Measurements from ENCODE around the gene CSRNP3.

The CSRNP3 gene

GRCh38 chr2:165637396-165637795 lies 167.9 kb downstream of the CSRNP3 start:
- TF ChIP-seq POLR2AphosphoS5 (IDR thresholded peaks at IDR 0.05; ENCODE audit: low read depth, low read length) (no peak), SIN3A (IDR thresholded peaks at IDR 0.05; ENCODE audit: borderline replicate concordance, insufficient read depth, low read length) (no peak), FOXP2 (optimal IDR thresholded peaks at IDR 0.05; ENCODE audit: borderline replicate concordance, extremely low read depth, extremely low read length, insufficient read depth) (no peak), REST (IDR thresholded peaks at IDR 0.05; ENCODE audit: insufficient read depth in 1 of 2, low read depth in 2 of 2, low read length in 2 of 2) (no peak), TAF1 (IDR thresholded peaks at IDR 0.05; ENCODE audit: borderline replicate concordance, insufficient read depth, low read length) (no peak)

DNA sequence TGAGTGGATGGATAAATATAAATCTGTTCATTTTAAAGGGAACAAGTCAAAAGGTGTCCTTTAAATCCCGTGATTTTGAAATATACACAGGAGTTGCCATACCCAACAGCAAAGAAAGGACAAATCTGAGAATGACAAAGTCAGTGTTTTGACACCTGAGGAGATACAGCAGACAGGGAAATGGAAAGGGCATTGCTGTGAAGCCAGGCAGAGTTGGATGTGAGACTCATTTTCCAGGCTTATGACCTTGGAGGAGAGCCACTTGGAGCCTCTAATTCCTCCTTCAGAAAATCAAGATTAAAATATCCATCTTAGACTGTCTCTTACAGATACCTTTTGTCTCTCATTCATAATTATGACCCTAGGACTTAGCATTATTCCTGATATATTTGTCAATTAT lies 170.0 kb downstream of the CSRNP3 start:
- no peak for TF ChIP-seq REST (IDR thresholded peaks at IDR 0.05; ENCODE audit: insufficient read depth in 1 of 2, low read depth in 2 of 2, low read length in 2 of 2)
- no peak for TF ChIP-seq SIN3A (IDR thresholded peaks at IDR 0.05; ENCODE audit: borderline replicate concordance, insufficient read depth, low read length)
- TF ChIP-seq TAF1 (IDR thresholded peaks at IDR 0.05; ENCODE audit: borderline replicate concordance, insufficient read depth, low read length): no peak
- TF ChIP-seq FOXP2 (optimal IDR thresholded peaks at IDR 0.05; ENCODE audit: borderline replicate concordance, extremely low read depth, extremely low read length, insufficient read depth): no peak
- TF ChIP-seq POLR2AphosphoS5 (IDR thresholded peaks at IDR 0.05; ENCODE audit: low read depth, low read length): no peak

- TF ChIP-seq TAF1 (IDR thresholded peaks at IDR 0.05; ENCODE audit: borderline replicate concordance, insufficient read depth, low read length): no peak
- TF ChIP-seq FOXP2 (optimal IDR thresholded peaks at IDR 0.05; ENCODE audit: borderline replicate concordance, extremely low read depth, extremely low read length, insufficient read depth): no peak
- no peak for TF ChIP-seq POLR2AphosphoS5 (IDR thresholded peaks at IDR 0.05; ENCODE audit: low read depth, low read length)
- no peak for TF ChIP-seq REST (IDR thresholded peaks at IDR 0.05; ENCODE audit: insufficient read depth in 1 of 2, low read depth in 2 of 2, low read length in 2 of 2)
- TF ChIP-seq SIN3A (IDR thresholded peaks at IDR 0.05; ENCODE audit: borderline replicate concordance, insufficient read depth, low read length): no peak
Measured at GRCh38 chr2:165640247-165640929, 170.9 kb downstream of the CSRNP3 start.

DNA sequence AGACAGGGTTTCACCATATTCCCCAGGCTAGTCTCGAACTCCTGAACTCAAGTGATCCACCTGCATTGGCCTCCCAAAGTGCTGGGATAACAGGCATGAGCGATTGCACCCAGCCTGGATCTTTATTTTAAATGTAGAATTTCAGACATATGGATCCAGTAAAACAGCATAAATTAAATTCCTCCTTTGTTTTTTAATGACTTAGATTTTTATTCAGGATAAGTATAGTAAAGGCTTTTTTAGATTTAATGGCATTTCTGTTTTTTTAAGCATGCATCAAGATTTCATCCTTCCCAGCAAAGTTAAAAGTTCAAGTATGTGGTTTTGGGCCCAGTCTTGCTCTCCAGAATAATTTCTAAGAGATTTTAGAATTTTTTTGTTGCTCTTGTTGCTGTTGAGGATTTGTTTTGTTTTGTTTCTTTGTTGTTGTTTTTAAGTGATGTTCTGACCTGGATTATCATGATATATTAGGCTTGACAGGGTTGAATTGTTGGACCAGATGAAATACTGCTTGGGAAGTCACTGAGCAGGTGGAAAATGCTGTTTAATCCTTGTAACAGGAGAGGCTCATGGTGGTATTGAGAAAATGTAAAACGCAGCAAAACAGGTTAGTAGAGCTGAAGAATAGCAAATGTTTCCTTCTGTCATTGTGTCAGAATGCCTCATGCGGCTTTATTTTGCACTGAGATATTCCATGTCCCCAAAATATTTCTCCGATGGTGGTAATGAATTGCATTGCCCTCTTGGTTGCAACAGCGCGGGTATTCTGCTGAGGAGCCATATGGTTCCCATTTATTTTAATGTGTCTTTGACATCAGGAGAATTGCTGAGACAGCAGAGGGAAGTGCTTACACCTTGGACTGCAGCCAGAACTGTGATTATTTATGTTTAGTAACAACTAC lies 176.7 kb downstream of the CSRNP3 start:
- TF ChIP-seq TAF1 (IDR thresholded peaks at IDR 0.05; ENCODE audit: borderline replicate concordance, insufficient read depth, low read length) (no peak), FOXP2 (optimal IDR thresholded peaks at IDR 0.05; ENCODE audit: borderline replicate concordance, extremely low read depth, extremely low read length, insufficient read depth) (peak; percentile 37), POLR2AphosphoS5 (IDR thresholded peaks at IDR 0.05; ENCODE audit: low read depth, low read length) (peak; percentile 46; the same call in 1 of the 2 replicates), SIN3A (IDR thresholded peaks at IDR 0.05; ENCODE audit: borderline replicate concordance, insufficient read depth, low read length) (no peak), REST (IDR thresholded peaks at IDR 0.05; ENCODE audit: insufficient read depth in 1 of 2, low read depth in 2 of 2, low read length in 2 of 2) (no peak)
